ACC112 (cell line): ENCODE results near the gene RPS27L.
A peak's percentile ranks its signal among the peaks of the same experiment; 100 is the strongest.

ENCODE experiments used
- H2AFZ ChIP-seq: fragments of 200-600 bp; sonication (generic); one replicate; pipeline ENCODE4 v1.6.0; 2017; ENCODE audit warnings: antibody characterized with exemption, low read length; ENCODE audit not compliant: unreplicated experiment
- H3K27ac ChIP-seq: fragments of 200-600 bp; sonication (generic); 2 replicates; pipeline ENCODE4 v1.5.1; 2014; ENCODE audit warnings: low read depth, mild to moderate bottlenecking, antibody characterized with exemption, low read length, moderate library complexity
- H3K27me3 ChIP-seq: fragments of 200-600 bp; sonication (generic); 2 replicates; pipeline ENCODE4 v1.6.1; 2014; ENCODE audit warnings: mild to moderate bottlenecking, antibody characterized with exemption, low read length, moderate library complexity, mixed read lengths; ENCODE audit not compliant: insufficient read depth
- H3K36me3 ChIP-seq: fragments of 200-600 bp; sonication (generic); 2 replicates; pipeline ENCODE4 v1.6.1; 2016; ENCODE audit warnings: mild to moderate bottlenecking, antibody characterized with exemption, low read length, moderate library complexity, mixed read lengths; ENCODE audit not compliant: insufficient read depth
- H3K4me1 ChIP-seq: fragments of 200-600 bp; sonication (generic); one replicate; pipeline ENCODE4 v1.6.1; 2016; ENCODE audit warnings: low read length, mixed read lengths; ENCODE audit not compliant: insufficient read depth, unreplicated experiment, control insufficient read depth
- H3K4me3 ChIP-seq: fragments of 200-600 bp; sonication (generic); 2 replicates; pipeline ENCODE4 v1.5.1; 2014; ENCODE audit warnings: mild to moderate bottlenecking, low read depth, low read length
- H3K79me2 ChIP-seq: fragments of 200-600 bp; sonication (generic); one replicate; pipeline ENCODE4 v1.6.0; 2016; ENCODE audit warnings: low read length; ENCODE audit not compliant: control insufficient read depth, unreplicated experiment, insufficient read depth

The RPS27L gene

DNA sequence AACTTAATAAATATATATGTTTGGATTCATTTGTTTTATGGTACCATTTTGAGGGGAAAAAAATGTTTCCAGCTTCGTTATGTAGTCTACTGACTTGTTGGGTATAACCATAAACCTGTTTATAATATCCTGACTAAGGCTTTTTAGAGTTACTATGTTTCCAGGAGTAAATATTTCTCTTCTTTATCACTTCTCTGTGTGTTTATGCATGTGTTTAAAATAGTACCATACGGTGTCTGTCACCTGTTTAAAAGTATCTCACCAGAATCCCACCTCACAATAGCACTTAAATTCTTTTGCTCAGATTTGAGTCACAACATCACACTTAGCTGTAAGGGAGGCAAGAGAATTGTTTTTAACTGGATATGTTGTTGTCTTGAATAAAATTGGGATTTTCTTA is 20.5 kb downstream of the RPS27L start:
- peaks cover 10% of the 10 kb centered on the region for H3K36me3 ChIP-seq
- no peaks in the 10 kb centered on the region for H3K27me3 ChIP-seq
- no peak overlapping the region for H2AFZ ChIP-seq
- H3K4me1 ChIP-seq: peaks cover 44% of the 10 kb centered on the region
- peaks cover 6% of the 10 kb centered on the region for H3K79me2 ChIP-seq
- H3K4me3 ChIP-seq: peak overlapping the region; percentile 4; the same call in 1 of the 2 replicates
- H3K27ac ChIP-seq: peak overlapping the region; percentile 95

DNA sequence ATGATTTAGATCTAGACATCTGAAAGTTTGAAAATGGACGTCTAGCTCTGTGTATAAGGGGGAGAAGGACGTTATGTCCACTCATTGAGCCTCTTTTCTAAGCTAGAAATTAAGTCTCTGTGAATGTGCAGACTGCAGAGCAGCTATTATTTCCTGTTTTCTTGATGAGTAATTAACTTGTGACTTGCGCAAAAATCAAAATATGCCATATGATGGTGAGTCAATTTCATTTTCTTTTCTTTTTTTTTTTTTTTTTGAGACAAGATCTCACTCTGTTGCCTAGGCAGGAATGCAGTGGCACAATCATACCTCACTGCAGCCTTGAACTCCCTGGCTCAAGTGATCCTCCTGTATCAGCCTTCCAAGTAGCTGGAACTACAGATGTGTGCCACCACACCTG is 21.5 kb downstream of the RPS27L start:
- H3K27me3 ChIP-seq: no peaks in the 10 kb centered on the region
- H3K36me3 ChIP-seq: peaks cover 14% of the 10 kb centered on the region
- peak overlapping the region; percentile 35; the same call in 1 of the 2 replicates for H3K4me3 ChIP-seq
- H3K27ac ChIP-seq: peak overlapping the region; percentile 95
- peaks cover 6% of the 10 kb centered on the region for H3K79me2 ChIP-seq
- peak overlapping the region; percentile 6 for H2AFZ ChIP-seq
- H3K4me1 ChIP-seq: peaks cover 44% of the 10 kb centered on the region

DNA sequence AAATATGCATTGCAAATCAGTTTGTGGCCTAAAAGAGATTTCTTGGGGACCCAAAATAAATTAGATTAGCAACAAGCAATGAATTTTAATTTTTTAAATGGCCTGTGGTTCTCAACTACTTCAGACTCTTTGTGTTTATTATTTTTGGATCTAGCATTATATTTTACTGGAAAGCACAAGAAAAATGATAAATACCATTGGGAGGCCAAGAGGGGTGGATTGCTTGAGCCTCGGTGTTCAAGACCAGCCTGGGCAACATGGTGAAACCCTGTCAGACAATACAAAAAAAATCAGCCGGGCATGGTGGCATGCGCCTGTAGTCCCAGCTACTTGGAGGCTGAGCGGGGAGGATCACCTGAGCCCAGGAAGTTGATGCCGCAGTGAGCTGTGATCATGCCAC is 22.0 kb downstream of the RPS27L start:
- H3K4me1 ChIP-seq: peaks cover 44% of the 10 kb centered on the region
- H3K27ac ChIP-seq: peak overlapping the region; percentile 95
- peak overlapping the region; percentile 6 for H2AFZ ChIP-seq
- H3K27me3 ChIP-seq: no peaks in the 10 kb centered on the region
- peak overlapping the region; percentile 12; the same call in 1 of the 2 replicates for H3K4me3 ChIP-seq
- H3K36me3 ChIP-seq: peaks cover 18% of the 10 kb centered on the region
- peaks cover 6% of the 10 kb centered on the region for H3K79me2 ChIP-seq

DNA sequence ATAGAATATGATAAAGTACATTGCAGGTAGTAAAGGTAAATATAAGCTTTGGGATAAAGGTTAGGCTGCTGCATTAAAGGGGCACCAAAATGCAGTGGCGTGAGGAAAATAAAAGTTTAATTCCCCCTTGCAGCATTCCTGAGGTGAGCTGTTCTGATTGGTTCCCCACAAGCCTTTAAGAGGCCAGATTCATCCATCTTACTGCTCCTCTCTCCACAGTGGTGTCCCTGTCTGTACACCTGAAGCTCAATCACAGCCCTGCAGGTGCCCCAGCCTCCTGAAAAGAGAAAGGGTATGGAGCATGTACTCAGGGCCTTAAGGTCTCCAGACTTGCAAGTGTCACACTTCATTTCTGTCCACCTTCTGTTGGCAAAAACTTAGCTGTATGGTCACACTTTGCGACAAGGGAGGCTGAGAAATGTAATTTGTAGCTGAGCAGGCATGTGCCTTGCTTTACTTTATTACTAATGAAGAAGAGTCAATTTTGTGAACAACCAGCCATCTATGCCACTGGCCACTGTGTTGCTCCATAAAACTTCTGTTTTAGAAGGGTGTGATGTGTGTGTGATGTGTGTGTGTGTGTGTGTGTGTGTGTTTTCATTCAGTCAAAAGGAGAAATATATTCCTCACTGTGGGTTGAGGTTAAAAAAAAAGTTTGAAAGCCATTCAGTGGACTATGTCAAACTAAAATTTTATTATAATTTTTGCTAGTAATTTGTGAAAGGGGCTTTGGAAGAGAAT is 22.9 kb downstream of the RPS27L start:
- Histone ChIP-seq H3K27ac (peak overlapping the region; percentile 95), H2AFZ (no peak overlapping the region), H3K27me3 (no peaks in the 10 kb centered on the region), H3K79me2 (peaks cover 6% of the 10 kb centered on the region), H3K36me3 (peaks cover 25% of the 10 kb centered on the region), H3K4me3 (no peak overlapping the region), H3K4me1 (peaks cover 44% of the 10 kb centered on the region)

DNA sequence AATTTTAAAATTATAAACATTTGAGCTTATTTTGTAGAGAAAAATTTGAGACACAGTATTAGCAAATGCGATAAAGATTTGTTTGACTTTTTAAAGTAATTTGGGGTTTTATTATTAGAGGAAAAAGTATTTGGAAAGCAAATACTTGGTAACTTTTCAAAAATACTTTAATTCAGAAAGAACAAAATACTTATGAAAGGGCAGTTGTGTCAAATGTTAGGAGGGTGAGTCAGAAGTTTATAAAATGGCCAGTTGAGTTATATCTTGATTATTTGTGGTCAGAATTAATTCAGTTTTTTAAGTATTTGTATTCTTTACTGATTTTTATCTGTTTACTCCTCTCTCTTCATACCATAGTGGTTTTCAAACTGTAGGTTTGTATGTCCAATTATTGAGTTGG is 23.5 kb downstream of the RPS27L start:
- H3K4me1 ChIP-seq: peaks cover 44% of the 10 kb centered on the region
- H3K27ac ChIP-seq: peak overlapping the region; percentile 95
- H3K27me3 ChIP-seq: no peaks in the 10 kb centered on the region
- H3K36me3 ChIP-seq: peaks cover 31% of the 10 kb centered on the region
- H2AFZ ChIP-seq: no peak overlapping the region
- peaks cover 10% of the 10 kb centered on the region for H3K79me2 ChIP-seq
- no peak overlapping the region for H3K4me3 ChIP-seq

DNA sequence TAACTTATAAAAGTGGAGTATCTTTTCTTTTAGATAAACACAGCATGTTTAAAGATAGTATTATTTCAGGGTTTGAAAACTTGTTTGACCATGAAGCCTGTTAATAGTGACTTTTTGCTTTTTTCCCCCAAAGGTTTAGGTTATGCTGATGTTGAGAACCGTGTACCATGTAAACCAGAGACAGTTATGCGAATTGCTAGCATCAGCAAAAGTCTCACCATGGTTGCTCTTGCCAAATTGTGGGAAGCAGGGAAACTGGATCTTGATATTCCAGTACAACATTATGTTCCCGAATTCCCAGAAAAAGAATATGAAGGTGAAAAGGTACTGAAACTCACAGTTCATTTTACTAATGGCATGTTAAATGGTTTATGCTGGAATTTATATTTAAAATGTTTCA is 30.6 kb downstream of the RPS27L start:
- H3K4me3 ChIP-seq: no peak overlapping the region

DNA sequence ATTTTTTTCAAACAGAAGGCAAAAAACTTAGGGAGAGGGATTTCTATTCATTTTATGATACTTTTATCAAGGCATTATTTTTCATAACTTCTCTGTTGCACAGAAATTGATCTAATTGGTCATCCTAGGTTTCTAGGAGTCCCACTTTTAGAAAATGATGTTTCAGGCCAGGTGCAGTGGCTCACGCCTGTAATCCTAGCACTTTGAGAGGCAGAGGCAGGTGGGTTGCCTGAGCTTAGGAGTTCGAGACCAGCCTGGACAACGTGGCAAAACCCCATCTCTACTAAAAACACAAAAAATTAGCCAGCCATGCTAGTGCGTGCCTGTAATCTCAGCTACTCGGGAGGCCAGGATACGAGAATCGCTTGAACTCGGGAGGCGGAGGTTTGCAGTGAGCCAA is 32.8 kb downstream of the RPS27L start:
- no peak overlapping the region for H3K27ac ChIP-seq

More for the DNA sequence above, 30.6 kb downstream of the RPS27L start:
- Histone ChIP-seq H2AFZ (no peak overlapping the region), H3K27ac (no peak overlapping the region), H3K4me1 (peaks cover 8% of the 10 kb centered on the region), H3K36me3 (peaks cover 46% of the 10 kb centered on the region), H3K79me2 (peaks cover 37% of the 10 kb centered on the region), H3K27me3 (no peaks in the 10 kb centered on the region)

DNA sequence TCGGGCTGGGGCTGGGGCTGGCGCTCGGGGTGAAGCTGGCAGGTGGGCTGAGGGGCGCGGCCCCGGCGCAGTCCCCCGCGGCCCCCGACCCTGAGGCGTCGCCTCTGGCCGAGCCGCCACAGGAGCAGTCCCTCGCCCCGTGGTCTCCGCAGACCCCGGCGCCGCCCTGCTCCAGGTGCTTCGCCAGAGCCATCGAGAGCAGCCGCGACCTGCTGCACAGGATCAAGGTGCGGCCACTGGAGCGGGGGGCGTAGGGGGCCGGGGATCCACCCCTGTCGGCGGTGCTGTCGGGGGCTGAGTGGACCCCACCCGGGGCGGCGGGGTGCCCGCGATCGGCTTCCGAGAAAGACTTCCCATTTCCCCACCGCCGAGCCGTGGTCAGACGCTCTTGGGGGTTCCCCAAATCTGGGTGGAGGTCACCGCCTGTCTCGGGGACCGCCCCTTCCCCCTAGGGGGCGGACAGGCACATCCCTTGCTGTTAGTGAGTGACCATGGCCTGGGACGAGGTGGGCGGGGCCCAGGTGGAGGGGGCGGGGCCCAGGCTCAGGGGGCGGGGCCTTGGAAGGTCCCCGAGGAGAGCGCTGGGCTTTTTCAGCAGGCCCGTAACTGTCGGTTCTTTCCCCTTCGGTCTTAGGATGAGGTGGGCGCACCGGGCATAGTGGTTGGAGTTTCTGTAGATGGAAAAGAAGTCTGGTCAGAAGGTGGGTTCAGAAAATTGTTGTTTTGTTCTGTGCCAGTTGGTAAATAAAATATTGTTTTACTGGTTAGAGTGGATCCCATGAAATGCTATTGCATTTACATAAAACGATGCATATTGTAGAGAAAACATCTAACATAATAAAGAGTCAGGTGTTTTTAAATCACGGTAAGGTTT is 35.0 kb downstream of the RPS27L start:
- Histone ChIP-seq H3K79me2 (peaks cover 30% of the 10 kb centered on the region), H3K27me3 (no peaks in the 10 kb centered on the region), H3K4me3 (peak overlapping the region; percentile 97), H2AFZ (peak overlapping the region; percentile 58), H3K27ac (peak overlapping the region; percentile 74; the same call in 1 of the 2 replicates), H3K36me3 (peaks cover 19% of the 10 kb centered on the region), H3K4me1 (peaks cover 14% of the 10 kb centered on the region)

More for the DNA sequence above, 32.8 kb downstream of the RPS27L start:
- no peak overlapping the region for H2AFZ ChIP-seq
- H3K4me1 ChIP-seq: peaks cover 14% of the 10 kb centered on the region
- H3K79me2 ChIP-seq: peaks cover 37% of the 10 kb centered on the region
- H3K27me3 ChIP-seq: no peaks in the 10 kb centered on the region
- H3K4me3 ChIP-seq: no peak overlapping the region
- peaks cover 29% of the 10 kb centered on the region for H3K36me3 ChIP-seq

DNA sequence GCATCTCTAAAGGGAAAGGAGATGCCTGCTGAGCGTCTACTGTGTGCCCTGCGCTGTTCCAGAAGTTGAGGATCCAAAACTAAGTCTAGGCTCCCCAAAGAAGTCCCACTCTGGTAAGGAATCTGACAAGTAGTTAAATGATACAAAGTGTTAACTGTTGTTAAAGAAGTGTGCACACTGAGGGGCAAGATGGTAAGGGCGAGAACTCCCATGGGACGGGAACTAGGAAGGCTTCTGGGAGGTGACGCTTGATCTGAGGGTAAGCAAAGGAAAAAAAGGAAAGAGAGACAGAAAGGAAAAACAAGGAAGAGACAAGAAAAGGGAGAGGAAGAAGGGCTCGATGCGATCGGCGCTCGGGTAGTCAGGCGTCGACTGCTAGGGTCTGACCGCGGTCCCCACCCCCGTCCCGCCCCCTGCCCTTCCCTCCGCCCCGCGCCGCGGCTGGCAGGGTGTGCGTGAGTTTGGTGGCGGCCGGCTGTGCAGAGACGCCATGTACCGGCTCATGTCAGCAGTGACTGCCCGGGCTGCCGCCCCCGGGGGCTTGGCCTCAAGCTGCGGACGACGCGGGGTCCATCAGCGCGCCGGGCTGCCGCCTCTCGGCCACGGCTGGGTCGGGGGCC is 35.8 kb downstream of the RPS27L start, which contains the start of gene LACTB:
TSS of gene LACTB (plus strand) at position 480 of the 620 bp plus-strand sequence. CDS start at position 491, 11 bp downstream.
- Histone ChIP-seq H3K4me1 (peaks cover 9% of the 10 kb centered on the region), H3K4me3 (peak within 1 kb of the TSS; percentile 97), H2AFZ (peak within 1 kb of the TSS; percentile 100), H3K36me3 (peaks cover 12% of the 10 kb centered on the region), H3K27me3 (no peaks in the 10 kb centered on the region), H3K27ac (peak within 1 kb of the TSS; percentile 77), H3K79me2 (peaks cover 26% of the 10 kb centered on the region)

DNA sequence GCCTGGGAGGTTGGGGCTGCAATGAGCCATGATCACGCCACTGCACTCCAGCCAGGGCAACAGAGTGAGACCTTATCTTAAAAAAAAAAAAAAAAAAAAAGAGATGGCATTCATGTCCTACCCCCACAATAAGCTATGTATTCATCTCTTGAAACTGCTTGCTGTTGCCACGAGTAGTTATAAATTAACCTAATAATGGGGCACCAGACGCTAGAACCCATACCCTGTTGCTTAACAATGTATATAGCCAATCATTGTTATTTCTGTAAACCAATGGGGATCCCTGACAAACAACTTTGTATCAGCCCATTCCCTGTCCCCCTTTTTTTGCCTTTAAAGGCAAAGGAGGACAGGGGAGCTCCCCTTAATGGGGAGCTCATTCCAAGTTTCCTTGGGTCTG is 38.4 kb downstream of the RPS27L start:
- peaks cover 12% of the 10 kb centered on the region for H3K79me2 ChIP-seq
- H3K4me3 ChIP-seq: no peak overlapping the region
- no peak overlapping the region for H2AFZ ChIP-seq
- 0 out of 2 replicates have a peak, but pooled peaks cover 4% of the 10 kb centered on the region for H3K36me3 ChIP-seq
- H3K27ac ChIP-seq: no peak overlapping the region
- no peaks in the 10 kb centered on the region for H3K27me3 ChIP-seq
- H3K4me1 ChIP-seq: peaks cover 18% of the 10 kb centered on the region
